K562 (cell line): Measurements from ENCODE around the gene TMIGD2. TPM values are rescaled to one million over a fixed set of nuclear protein-coding genes. Genes with fewer than 3 reads are reported as not detected.

Experiments used
- MAFG ChIP-seq: fragments of 450-650 bp; conservative IDR thresholded peaks from 2 replicates; pipeline ENCODE4 v1.6.1; 2016; ENCODE audit warnings: missing genetic modification characterization, missing compliant biosample characterization
- MIER1 ChIP-seq: fragments of 450-650 bp; IDR thresholded peaks from 2 replicates; pipeline ENCODE4 v1.6.1; 2016; ENCODE audit warnings: antibody characterized with exemption, mild to moderate bottlenecking, low read depth
- NUFIP1 ChIP-seq: fragments of 450-650 bp; IDR thresholded peaks from 2 replicates; pipeline ENCODE4 v1.6.1; 2018; ENCODE audit not compliant: partially characterized antibody
- OTX1 ChIP-seq: fragments of 450-650 bp; formaldehyde crosslinking; IDR thresholded peaks from 2 replicates; pipeline ENCODE4 v1.4.0; 2022; ENCODE audit warnings: mild to moderate bottlenecking
- POLR3A ChIP-seq: IDR thresholded peaks from 2 replicates; pipeline ENCODE4 v1.6.1; 2011; ENCODE audit warnings: borderline replicate concordance, mild to moderate bottlenecking, moderate library complexity; ENCODE audit not compliant: insufficient read length, insufficient read depth; ENCODE audit errors: extremely low read depth
- RBM14 ChIP-seq: fragments of 200-400 bp; formaldehyde crosslinking; IDR thresholded peaks from 2 replicates; pipeline ENCODE4 v1.6.1; 2018; ENCODE audit warnings: low read depth, mild to moderate bottlenecking, low read length, moderate library complexity, borderline replicate concordance; ENCODE audit not compliant: insufficient read depth
- RFX7 ChIP-seq: fragments of 250-450 bp; sonication (Bioruptor Pico); IDR thresholded peaks from 2 replicates; pipeline ENCODE4 v1.5.1; 2021; ENCODE audit warnings: mild to moderate bottlenecking
- TBL1XR1 ChIP-seq, 2 experiments: IDR thresholded peaks; 2 replicates each; pipeline ENCODE4 v1.6.1; 2012; ENCODE audit warnings: improper control_type of control experiment in 2 of 2, low read length in 2 of 2, mild to moderate bottlenecking in 1 of 2
- TRIM24 ChIP-seq, 2 experiments: fragments of 450-650 bp; IDR thresholded peaks; 2 replicates each; pipeline ENCODE4 v1.6.1; 2016
- ZBTB1 ChIP-seq: sonication (generic); formaldehyde crosslinking; IDR thresholded peaks from 2 replicates; pipeline ENCODE4 v1.8.1; 2023; ENCODE audit warnings: missing genetic modification reagents, low read depth, mild to moderate bottlenecking, borderline replicate concordance
- ZNF146 ChIP-seq: IDR thresholded peaks from one replicate; pipeline ENCODE4 v1.6.1; 2018; ENCODE audit warnings: missing compliant biosample characterization; ENCODE audit not compliant: unreplicated experiment
- ZNF224 ChIP-seq: sonication (generic); formaldehyde crosslinking; IDR thresholded peaks from 2 replicates; pipeline ENCODE4 v1.8.0; 2022; ENCODE audit warnings: mild to moderate bottlenecking, missing genetic modification reagents
- ZNF282 ChIP-seq: sonication (generic); formaldehyde crosslinking; IDR thresholded peaks from 2 replicates; pipeline ENCODE4 v1.8.1; 2023; ENCODE audit warnings: missing genetic modification reagents
- ZNF589 ChIP-seq: fragments of 200-800 bp; sonication (Bioruptor generic); IDR thresholded peaks from 2 replicates; pipeline ENCODE4 v1.6.1; 2016; ENCODE audit warnings: low read depth, missing genetic modification characterization, missing compliant biosample characterization
- ZNF707 ChIP-seq: fragments of 250-450 bp; sonication (Bioruptor Pico); conservative IDR thresholded peaks from 2 replicates; pipeline ENCODE4 v1.8.0; 2022; ENCODE audit warnings: inconsistent platforms, mild to moderate bottlenecking, moderate library complexity
- polyA plus RNA-seq, 8 experiments: library from polyadenylated mRNA; depleted of rRNA in 4 of 8; stranded (reverse) in 5 of 8; unstranded in 3 of 8; fragments of >200 nt; fragmentation: Nextera tagmentation in 2 of 8; fragmentation: Illumina TruSeq in 1 of 8; extraction: Ambion mirVana in 2 of 8; extraction: Trizol in 1 of 8; gene quantifications; 2 replicates each; pipeline versions ENCODE4 v1.2.1 to v1.2.3, GENCODE V29; 2011 to 2014; ENCODE audit warnings: inconsistent platforms in 1 of 8, missing spikeins in 1 of 8
- total RNA-seq, 7 experiments: library from RNA; depleted of rRNA in 6 of 7; stranded (reverse); fragments of >200 nt in 6 of 7; fragmentation: Illumina TruSeq in 2 of 7; extraction: Trizol in 2 of 7; gene quantifications; 2 replicates each; pipeline versions ENCODE4 v1.2.1 to v1.2.3, GENCODE V29; 2011 to 2021; ENCODE audit warnings: low replicate concordance in 1 of 7
- TF ChIP-seq, protein P1 (sequence below): IDR thresholded peaks from 2 replicates; pipeline ENCODE4 v1.6.1; 2014; ENCODE audit warnings: antibody characterized with exemption
- TF ChIP-seq, protein P2 (sequence below): IDR thresholded peaks from 2 replicates; pipeline ENCODE4 v1.6.1; 2011; ENCODE audit not compliant: insufficient read length; ENCODE audit errors: extremely low read depth
- TF ChIP-seq, protein P3 (sequence below): fragments of 450-650 bp; IDR thresholded peaks from 2 replicates; pipeline ENCODE4 v1.6.1; 2016; ENCODE audit warnings: borderline replicate concordance
- TF ChIP-seq, protein P4 (sequence below): sonication (generic); formaldehyde crosslinking; IDR thresholded peaks from 2 replicates; pipeline ENCODE4 v1.8.1; 2023; ENCODE audit warnings: mild to moderate bottlenecking, missing genetic modification reagents

The TMIGD2 gene
- total and polyA plus RNA-seq, 9 of the 15 experiments (the other 6 are each of a cell fraction or from before 2014, with no cell fraction given), result not detected

DNA sequence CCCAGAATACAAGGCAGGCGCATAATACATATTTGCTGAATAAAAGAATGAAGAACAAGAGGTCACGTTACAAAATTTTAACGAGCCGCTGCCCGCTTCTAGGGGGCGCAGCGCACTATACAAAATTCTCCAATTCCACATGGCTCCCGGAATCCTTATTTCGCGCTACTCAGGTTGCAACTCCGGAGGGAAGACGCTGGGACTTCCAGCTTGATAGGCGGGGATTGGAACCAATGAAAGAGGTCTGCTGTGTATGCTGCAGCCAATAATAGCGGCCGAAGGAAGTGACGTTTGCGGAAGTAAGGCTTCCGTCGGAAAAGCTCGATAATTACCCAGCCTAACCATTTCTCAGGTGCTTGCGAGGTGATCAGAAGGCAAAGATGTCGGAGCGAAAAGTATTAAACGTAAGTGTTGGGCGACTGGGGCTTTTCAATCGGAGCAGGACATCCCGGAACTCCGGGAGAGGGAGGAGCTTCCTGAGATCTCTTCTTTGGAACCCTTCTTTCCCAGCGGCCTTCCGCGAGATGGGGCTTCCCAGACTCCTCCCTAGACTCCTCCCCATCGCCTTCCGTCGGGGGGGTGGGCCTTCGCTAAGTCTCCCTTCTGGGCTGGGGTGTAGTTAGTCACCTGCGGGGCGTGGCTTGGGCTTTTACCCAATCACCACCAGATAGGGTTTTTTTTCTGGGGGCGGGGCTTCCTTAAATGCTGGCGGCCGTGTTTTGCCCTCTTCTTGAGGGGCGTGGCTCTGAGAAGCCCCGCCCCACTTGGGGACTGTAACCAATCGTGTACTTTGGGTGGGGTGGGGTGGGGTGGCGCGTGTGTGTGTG is 55.2 kb downstream of the TMIGD2 start, which contains the start of gene YJU2 (continued):
- TF ChIP-seq TBL1XR1 (IDR thresholded peaks at IDR 0.05; ENCODE audit: low read length in 2 of 2) (peak in 1 of 2 experiments; percentile 64; a peak in 2 of 4 replicates), ZNF282 (CRISPR knock-in tag) (no peak), MAFG (tag) (no peak), MIER1 (peak; percentile 32; the same call in 1 of the 2 replicates), TRIM24 (IDR thresholded peaks at IDR 0.05) (peak in 1 of 2 experiments; percentile 99; a peak in 2 of 4 replicates), OTX1 (CRISPR knock-in tag) (0 out of 2 replicates have a peak, but pooled peaks have one; percentile 42), ZBTB1 (CRISPR knock-in tag) (no peak), RBM14 (no peak), NUFIP1 (no peak), ZNF224 (CRISPR knock-in tag) (no peak), RFX7 (CRISPR knock-in tag) (no peak), ZNF589 (CRISPR knock-in tag) (peak; percentile 80), ZNF707 (CRISPR knock-in tag) (no peak), POLR3A (no peak), ZNF146 (CRISPR knock-in tag) (no peak)
- TF ChIP-seq, protein P1, sequence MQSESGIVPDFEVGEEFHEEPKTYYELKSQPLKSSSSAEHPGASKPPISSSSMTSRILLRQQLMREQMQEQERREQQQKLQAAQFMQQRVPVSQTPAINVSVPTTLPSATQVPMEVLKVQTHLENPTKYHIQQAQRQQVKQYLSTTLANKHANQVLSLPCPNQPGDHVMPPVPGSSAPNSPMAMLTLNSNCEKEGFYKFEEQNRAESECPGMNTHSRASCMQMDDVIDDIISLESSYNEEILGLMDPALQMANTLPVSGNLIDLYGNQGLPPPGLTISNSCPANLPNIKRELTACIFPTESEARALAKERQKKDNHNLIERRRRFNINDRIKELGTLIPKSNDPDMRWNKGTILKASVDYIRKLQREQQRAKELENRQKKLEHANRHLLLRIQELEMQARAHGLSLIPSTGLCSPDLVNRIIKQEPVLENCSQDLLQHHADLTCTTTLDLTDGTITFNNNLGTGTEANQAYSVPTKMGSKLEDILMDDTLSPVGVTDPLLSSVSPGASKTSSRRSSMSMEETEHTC, result no peak
- TF ChIP-seq, protein P2, sequence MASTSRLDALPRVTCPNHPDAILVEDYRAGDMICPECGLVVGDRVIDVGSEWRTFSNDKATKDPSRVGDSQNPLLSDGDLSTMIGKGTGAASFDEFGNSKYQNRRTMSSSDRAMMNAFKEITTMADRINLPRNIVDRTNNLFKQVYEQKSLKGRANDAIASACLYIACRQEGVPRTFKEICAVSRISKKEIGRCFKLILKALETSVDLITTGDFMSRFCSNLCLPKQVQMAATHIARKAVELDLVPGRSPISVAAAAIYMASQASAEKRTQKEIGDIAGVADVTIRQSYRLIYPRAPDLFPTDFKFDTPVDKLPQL, result no peak
- TF ChIP-seq, protein P3, sequence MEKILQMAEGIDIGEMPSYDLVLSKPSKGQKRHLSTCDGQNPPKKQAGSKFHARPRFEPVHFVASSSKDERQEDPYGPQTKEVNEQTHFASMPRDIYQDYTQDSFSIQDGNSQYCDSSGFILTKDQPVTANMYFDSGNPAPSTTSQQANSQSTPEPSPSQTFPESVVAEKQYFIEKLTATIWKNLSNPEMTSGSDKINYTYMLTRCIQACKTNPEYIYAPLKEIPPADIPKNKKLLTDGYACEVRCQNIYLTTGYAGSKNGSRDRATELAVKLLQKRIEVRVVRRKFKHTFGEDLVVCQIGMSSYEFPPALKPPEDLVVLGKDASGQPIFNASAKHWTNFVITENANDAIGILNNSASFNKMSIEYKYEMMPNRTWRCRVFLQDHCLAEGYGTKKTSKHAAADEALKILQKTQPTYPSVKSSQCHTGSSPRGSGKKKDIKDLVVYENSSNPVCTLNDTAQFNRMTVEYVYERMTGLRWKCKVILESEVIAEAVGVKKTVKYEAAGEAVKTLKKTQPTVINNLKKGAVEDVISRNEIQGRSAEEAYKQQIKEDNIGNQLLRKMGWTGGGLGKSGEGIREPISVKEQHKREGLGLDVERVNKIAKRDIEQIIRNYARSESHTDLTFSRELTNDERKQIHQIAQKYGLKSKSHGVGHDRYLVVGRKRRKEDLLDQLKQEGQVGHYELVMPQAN, result peak; percentile 54; the same call in 1 of the 2 replicates
- TF ChIP-seq, protein P4, sequence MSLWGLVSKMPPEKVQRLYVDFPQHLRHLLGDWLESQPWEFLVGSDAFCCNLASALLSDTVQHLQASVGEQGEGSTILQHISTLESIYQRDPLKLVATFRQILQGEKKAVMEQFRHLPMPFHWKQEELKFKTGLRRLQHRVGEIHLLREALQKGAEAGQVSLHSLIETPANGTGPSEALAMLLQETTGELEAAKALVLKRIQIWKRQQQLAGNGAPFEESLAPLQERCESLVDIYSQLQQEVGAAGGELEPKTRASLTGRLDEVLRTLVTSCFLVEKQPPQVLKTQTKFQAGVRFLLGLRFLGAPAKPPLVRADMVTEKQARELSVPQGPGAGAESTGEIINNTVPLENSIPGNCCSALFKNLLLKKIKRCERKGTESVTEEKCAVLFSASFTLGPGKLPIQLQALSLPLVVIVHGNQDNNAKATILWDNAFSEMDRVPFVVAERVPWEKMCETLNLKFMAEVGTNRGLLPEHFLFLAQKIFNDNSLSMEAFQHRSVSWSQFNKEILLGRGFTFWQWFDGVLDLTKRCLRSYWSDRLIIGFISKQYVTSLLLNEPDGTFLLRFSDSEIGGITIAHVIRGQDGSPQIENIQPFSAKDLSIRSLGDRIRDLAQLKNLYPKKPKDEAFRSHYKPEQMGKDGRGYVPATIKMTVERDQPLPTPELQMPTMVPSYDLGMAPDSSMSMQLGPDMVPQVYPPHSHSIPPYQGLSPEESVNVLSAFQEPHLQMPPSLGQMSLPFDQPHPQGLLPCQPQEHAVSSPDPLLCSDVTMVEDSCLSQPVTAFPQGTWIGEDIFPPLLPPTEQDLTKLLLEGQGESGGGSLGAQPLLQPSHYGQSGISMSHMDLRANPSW, result no peak
